NB4 (cell line): ENCODE data around the gene ETAA1.

Experiments
- DNase-seq: peaks from one replicate; pipeline ENCODE4 v3.0.0; 2010; ENCODE audit warnings: low read depth
- H3K4me3 ChIP-seq: one replicate; pipeline ENCODE4 v1.5.1; 2011; ENCODE audit warnings: mild to moderate bottlenecking, low read depth, low read length, moderate library complexity
- MYC ChIP-seq: IDR thresholded peaks from 2 replicates; pipeline ENCODE4 v1.6.1; 2011; ENCODE audit warnings: low read depth, low read length
- POLR2A ChIP-seq: IDR thresholded peaks from 2 replicates; pipeline ENCODE4 v1.6.1; 2011; ENCODE audit warnings: mild to moderate bottlenecking; ENCODE audit not compliant: insufficient read length; ENCODE audit errors: extremely low read depth
- TF ChIP-seq, protein P1 (sequence below): IDR thresholded peaks from 2 replicates; pipeline ENCODE4 v1.6.1; 2011; ENCODE audit warnings: low read depth, low read length
- TF ChIP-seq, protein P2 (sequence below): IDR thresholded peaks from one replicate; pipeline ENCODE4 v1.5.1; 2012; ENCODE audit warnings: low read depth, low read length

Gene ETAA1

DNA sequence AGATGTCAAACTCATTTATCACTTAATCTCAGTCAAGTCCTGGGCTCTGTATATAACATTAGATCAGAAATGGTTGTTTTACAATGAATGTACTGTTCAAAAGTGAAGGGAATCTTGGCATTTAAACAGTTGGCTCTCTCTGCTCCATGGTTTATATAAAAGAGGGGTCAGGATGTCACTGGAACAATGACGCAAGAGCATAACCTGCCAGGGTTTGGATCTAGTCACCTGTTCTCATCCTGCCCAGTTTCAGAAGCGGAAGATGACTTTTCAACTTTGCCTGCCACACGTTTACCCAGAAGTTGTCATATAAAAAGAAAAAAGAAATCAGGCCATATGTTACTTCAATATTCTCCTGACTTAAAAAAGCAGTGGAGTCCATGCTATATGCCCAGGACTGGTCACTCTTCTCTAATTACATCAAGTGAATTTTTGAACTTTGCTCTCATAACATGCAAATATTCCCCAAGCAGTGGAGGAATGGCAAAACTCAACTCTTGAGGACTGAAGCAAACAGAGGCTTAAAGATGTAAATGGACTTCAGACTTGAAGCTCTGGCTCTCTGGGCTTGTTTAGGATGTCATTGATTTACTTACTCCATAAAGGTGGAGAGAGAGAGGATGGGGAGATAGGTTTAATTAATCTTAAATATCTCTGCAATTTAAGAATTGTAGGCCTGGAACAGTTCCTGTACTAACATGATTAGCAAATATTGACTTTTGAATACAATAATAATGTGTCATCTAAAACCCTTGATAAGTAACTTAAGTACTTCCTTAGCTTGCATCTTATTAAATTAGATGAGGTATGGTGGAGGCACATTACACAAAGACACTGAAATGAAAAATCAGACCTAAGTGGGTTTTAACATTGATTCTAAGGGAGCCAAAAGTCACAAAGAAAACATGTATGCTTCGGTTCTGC lies 58.3 kb downstream of the ETAA1 start:
- no peak overlapping the region for H3K4me3 ChIP-seq

DNA sequence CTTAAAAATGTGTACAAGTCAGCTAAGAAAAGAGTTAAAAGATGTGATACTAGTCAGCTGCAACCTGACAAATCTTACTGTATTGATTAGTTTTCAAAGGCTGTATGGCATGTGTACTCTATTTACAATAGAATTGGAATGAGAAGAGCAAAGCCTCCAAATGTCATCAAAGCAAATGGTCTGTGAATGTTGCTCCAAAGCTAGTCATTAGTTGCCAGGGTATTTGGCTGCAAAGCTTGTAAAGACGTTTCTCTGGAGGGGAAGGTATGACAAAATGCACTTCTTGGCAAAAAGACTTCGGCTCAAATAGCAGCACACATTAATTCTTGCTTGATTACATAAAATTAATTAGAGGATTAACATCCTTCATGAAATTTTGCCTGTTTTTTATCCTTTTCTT lies 59.3 kb downstream of the ETAA1 start:
- H3K4me3 ChIP-seq = no peak overlapping the region
- TF ChIP-seq MYC (no peak), POLR2A (no peak)
- TF ChIP-seq, protein P1, sequence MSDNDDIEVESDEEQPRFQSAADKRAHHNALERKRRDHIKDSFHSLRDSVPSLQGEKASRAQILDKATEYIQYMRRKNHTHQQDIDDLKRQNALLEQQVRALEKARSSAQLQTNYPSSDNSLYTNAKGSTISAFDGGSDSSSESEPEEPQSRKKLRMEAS = no peak
- TF ChIP-seq, protein P2, sequence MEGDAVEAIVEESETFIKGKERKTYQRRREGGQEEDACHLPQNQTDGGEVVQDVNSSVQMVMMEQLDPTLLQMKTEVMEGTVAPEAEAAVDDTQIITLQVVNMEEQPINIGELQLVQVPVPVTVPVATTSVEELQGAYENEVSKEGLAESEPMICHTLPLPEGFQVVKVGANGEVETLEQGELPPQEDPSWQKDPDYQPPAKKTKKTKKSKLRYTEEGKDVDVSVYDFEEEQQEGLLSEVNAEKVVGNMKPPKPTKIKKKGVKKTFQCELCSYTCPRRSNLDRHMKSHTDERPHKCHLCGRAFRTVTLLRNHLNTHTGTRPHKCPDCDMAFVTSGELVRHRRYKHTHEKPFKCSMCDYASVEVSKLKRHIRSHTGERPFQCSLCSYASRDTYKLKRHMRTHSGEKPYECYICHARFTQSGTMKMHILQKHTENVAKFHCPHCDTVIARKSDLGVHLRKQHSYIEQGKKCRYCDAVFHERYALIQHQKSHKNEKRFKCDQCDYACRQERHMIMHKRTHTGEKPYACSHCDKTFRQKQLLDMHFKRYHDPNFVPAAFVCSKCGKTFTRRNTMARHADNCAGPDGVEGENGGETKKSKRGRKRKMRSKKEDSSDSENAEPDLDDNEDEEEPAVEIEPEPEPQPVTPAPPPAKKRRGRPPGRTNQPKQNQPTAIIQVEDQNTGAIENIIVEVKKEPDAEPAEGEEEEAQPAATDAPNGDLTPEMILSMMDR = no peak
- no peak for DNase-seq

More for the DNA sequence above, 58.3 kb downstream of the ETAA1 start:
- TF ChIP-seq MYC = no peak
- no peak for TF ChIP-seq POLR2A
- TF ChIP-seq, protein P1 = no peak
- TF ChIP-seq, protein P2 = no peak
- DNase-seq = no peak

DNA sequence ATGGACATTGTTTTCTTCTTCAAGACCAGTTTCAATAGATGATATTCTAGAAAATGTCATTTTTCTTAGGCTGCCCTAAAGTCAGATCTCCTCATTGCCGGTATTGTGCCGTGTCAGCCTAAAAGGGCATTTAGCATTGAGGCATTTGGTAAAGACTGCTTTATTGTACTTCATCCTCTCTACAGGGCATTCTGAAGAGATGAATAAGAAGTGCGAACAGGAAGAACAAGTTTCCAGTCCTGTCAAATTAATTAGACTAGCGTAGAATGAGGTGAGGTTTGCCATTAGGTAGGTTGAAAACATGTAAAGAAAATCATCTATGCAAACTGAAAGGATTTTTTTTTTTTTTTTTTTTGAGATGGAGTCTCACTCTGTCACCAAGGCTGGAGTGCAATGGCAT lies 60.6 kb downstream of the ETAA1 start:
- no peak for DNase-seq
- TF ChIP-seq MYC (no peak), POLR2A (no peak)
- TF ChIP-seq, protein P1 = no peak
- TF ChIP-seq, protein P2 = no peak
- H3K4me3 ChIP-seq = no peak overlapping the region

DNA sequence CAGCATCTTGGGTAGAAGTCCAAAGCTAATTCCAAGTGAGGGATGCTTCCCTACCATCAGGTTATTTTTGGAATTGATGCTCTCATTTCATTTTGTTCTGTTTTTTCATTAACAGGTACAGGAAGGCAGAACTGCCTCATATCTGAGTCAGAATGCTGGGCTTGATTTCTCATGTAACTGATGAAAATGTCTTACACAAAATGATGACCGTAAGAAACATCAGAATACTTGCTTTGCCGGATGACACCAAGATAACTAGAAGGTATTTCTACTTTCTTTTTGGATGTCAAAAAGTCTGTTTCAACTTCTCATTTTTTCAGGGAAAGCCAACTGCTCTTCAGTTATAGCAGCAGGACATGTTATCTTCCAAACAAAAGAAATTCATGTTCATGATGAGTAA lies 62.6 kb downstream of the ETAA1 start:
- no peak for TF ChIP-seq POLR2A
- no peak overlapping the region for H3K4me3 ChIP-seq
- no peak for DNase-seq
